Thymus (tissue), 11 donors: ENCODE measurements around the gene FUBP1. TPM values are rescaled to one million over a fixed set of nuclear protein-coding genes. Genes with fewer than 3 reads are reported as not detected.

Source experiments
- DNase-seq, 9 donors: peaks; one replicate each; pipeline ENCODE4 v3.0.0-alpha.2; 2013; ENCODE audit warnings: low spot score in 9 of 9, low read depth in 6 of 9, missing footprints in 1 of 9
- H3K27ac ChIP-seq, 2 donors: one replicate each; pipeline ENCODE4 v1.5.1; 2013; ENCODE audit warnings: control low read depth in 1 of 2, low read depth in 1 of 2, low read length in 1 of 2, mild to moderate bottlenecking in 1 of 2, moderate library complexity in 1 of 2
- H3K27me3 ChIP-seq, 2 donors: one replicate each; pipeline ENCODE4 v1.5.1; 2013; ENCODE audit warnings: low read length in 1 of 2; ENCODE audit not compliant: control insufficient read depth in 2 of 2, insufficient read depth in 1 of 2
- H3K36me3 ChIP-seq, 2 donors: one replicate each; pipeline ENCODE4 v1.5.1; 2013; ENCODE audit warnings: low read length in 1 of 2, mild to moderate bottlenecking in 1 of 2, moderate library complexity in 1 of 2; ENCODE audit not compliant: control insufficient read depth in 2 of 2, insufficient read depth in 2 of 2
- H3K4me1 ChIP-seq, 2 donors: one replicate each; pipeline ENCODE4 v1.5.1; 2013; ENCODE audit warnings: low read length in 2 of 2; ENCODE audit not compliant: control insufficient read depth in 2 of 2, insufficient read depth in 2 of 2
- H3K4me3 ChIP-seq, 2 donors: one replicate each; pipeline ENCODE4 v1.5.1; 2013; ENCODE audit warnings: low read length in 2 of 2, control low read depth in 1 of 2, mild to moderate bottlenecking in 1 of 2
- H3K9me3 ChIP-seq, 2 donors: one replicate each; pipeline ENCODE4 v1.5.1; 2013; ENCODE audit warnings: low read length in 1 of 2, mild to moderate bottlenecking in 1 of 2; ENCODE audit not compliant: control insufficient read depth in 2 of 2, insufficient read depth in 1 of 2
- WGBS: extraction: QIAGEN DNeasy Blood & Tissue Kit; methylation state at CpG from one replicate; pipeline ENCODE4 v1.1.7; 2013; 5-methylcytosine and 5-hydroxymethylcytosine counted together
- polyA plus RNA-seq: library from polyadenylated mRNA; stranded (reverse); fragments of 200-250 nt; gene quantifications from one replicate; pipeline ENCODE4 v1.2.3, GENCODE V29; 2013
- total RNA-seq: library from RNA; stranded (reverse); fragments of 120-200 nt; gene quantifications from one replicate; pipeline ENCODE4 v1.2.4, GENCODE V29; 2013
- donor health status: healthy.

Gene FUBP1
- total and polyA plus RNA-seq, 2 donors, result 110 to 182 TPM

- H3K9me3 ChIP-seq, result no peaks in the 10 kb centered on the region
- H3K4me1 ChIP-seq, result no peaks in the 10 kb centered on the region
- no peak for DNase-seq
- no peak overlapping the region for H3K4me3 ChIP-seq
- H3K27me3 ChIP-seq, result no peaks in the 10 kb centered on the region
- WGBS, result 85% methylated on average over 2 of the region's 2 CpGs
- no peak overlapping the region for H3K27ac ChIP-seq
- H3K36me3 ChIP-seq, result peaks cover 27 to 76% of the 10 kb centered on the region in 2 donors
Observed at GRCh38 chr1:77948841-77949424, 29.9 kb downstream of the FUBP1 start.

GRCh38 chr1:77945345-77945744 lies 33.5 kb downstream of the FUBP1 start:
- DNase-seq, result no peak
- H3K27me3 ChIP-seq, result no peaks in the 10 kb centered on the region
- H3K4me3 ChIP-seq, result no peak overlapping the region
- no peaks in the 10 kb centered on the region for H3K9me3 ChIP-seq
- peaks cover 10 to 63% of the 10 kb centered on the region in 2 donors for H3K36me3 ChIP-seq
- H3K4me1 ChIP-seq, result no peaks in the 10 kb centered on the region
- 99% methylated on average over 2 of the region's 2 CpGs for WGBS
- no peak overlapping the region for H3K27ac ChIP-seq

GRCh38 chr1:77942400-77943140 lies 36.3 kb downstream of the FUBP1 start:
- Histone ChIP-seq H3K36me3 (peaks cover 4 to 48% of the 10 kb centered on the region in 2 donors), H3K4me3 (no peak overlapping the region), H3K27ac (no peak overlapping the region), H3K27me3 (no peaks in the 10 kb centered on the region), H3K4me1 (no peaks in the 10 kb centered on the region), H3K9me3 (no peaks in the 10 kb centered on the region)
- WGBS, result 97% methylated on average over 4 of the region's 4 CpGs
- DNase-seq, result no peak

GRCh38 chr1:77940921-77941570 lies 37.8 kb downstream of the FUBP1 start:
- Histone ChIP-seq H3K27ac (no peak overlapping the region), H3K4me1 (no peaks in the 10 kb centered on the region), H3K27me3 (no peaks in the 10 kb centered on the region), H3K4me3 (no peak overlapping the region), H3K9me3 (no peaks in the 10 kb centered on the region), H3K36me3 (peaks cover 0 to 35% of the 10 kb centered on the region in 2 donors)
- no peak for DNase-seq
- WGBS, result 97% methylated on average over 4 of the region's 4 CpGs

GRCh38 chr1:77938651-77939050 lies 40.2 kb downstream of the FUBP1 start:
- H3K36me3 ChIP-seq, result peaks cover 0 to 23% of the 10 kb centered on the region in 2 donors
- H3K27me3 ChIP-seq, result no peaks in the 10 kb centered on the region
- no peak overlapping the region for H3K27ac ChIP-seq
- H3K4me1 ChIP-seq, result no peaks in the 10 kb centered on the region
- H3K9me3 ChIP-seq, result no peaks in the 10 kb centered on the region
- no peak overlapping the region for H3K4me3 ChIP-seq
- DNase-seq, result no peak

GRCh38 chr1:77929806-77930205 lies 49.1 kb downstream of the FUBP1 start:
- Histone ChIP-seq H3K9me3 (no peaks in the 10 kb centered on the region), H3K4me1 (no peaks in the 10 kb centered on the region), H3K27me3 (no peaks in the 10 kb centered on the region), H3K27ac (no peak overlapping the region), H3K4me3 (no peak overlapping the region), H3K36me3 (no peaks in the 10 kb centered on the region)
- 98% methylated on average over 2 of the region's 2 CpGs for WGBS
- DNase-seq, result no peak

GRCh38 chr1:77927414-77927813 lies 51.5 kb downstream of the FUBP1 start:
- Histone ChIP-seq H3K27ac (no peak overlapping the region), H3K36me3 (no peaks in the 10 kb centered on the region), H3K27me3 (no peaks in the 10 kb centered on the region), H3K4me3 (no peak overlapping the region), H3K9me3 (no peaks in the 10 kb centered on the region), H3K4me1 (no peaks in the 10 kb centered on the region)
- 94% methylated on average over 4 of the region's 4 CpGs for WGBS
- no peak for DNase-seq

DNA sequence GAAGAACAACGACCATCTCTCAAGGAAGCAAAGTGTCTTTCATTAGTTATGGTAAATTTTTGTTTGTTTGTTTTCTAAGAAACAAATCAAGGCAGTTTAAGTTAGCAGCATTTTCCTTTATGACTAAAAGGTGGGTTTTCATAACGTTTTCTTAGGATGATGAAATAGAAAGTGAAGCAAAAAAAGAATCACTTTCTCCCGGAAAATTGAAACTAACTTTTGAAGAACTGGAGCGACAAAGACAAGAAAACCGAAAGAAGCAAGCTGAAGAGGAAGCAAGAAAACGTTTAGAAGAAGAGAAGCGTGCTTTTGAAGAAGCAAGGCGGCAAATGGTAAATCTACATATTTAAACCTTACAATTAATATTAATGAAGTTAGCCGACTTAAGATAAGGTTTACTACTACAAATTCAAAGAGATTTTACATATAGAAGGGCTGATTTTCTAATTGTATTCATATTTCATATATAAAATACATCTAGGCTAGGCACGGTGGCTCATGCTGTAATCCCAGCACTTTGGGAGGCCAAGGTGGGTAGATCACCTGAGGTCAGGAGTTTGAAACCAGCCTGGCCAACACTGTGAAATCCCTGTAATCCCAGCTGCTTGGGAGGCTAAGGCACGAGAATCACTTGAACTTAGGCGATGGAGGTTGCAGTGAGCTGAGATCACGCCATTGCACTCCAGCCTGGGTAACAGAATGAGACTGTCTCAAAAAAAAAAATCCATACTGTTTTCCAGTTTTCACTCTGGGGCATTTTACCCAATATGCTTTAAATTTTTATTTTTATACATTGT lies 52.1 kb downstream of the FUBP1 start:
- no peaks in the 10 kb centered on the region for H3K36me3 ChIP-seq
- H3K27me3 ChIP-seq, result no peaks in the 10 kb centered on the region
- 66% methylated on average over 13 of the region's 13 CpGs for WGBS
- peak in 3 of 9 donors; percentile 4 to 28 (median 26) for DNase-seq
- H3K27ac ChIP-seq, result peak overlapping the region in 1 of 2 donors; percentile 29
- H3K9me3 ChIP-seq, result no peaks in the 10 kb centered on the region
- peak overlapping the region; percentile 1 to 42 for H3K4me3 ChIP-seq
- H3K4me1 ChIP-seq, result no peaks in the 10 kb centered on the region

DNA sequence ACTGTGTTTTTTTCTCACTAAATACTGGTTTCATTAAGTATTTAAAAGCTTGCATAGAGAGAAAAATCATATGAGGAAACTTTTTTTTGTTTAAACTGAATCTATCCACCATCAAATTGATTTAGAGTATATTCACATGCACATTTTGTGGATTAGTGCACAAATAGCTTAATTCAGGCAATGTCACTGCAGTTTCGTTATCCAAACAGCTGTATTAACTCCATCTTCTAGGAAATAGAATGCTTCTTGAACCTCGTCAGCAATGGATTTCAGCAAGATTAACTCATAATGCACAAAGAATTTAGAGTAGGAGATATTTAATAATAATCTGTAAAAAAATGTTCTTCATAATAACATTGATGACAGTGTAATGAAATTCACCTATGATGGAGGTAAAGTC lies 52.9 kb downstream of the FUBP1 start:
- DNase-seq, result no peak
- no peaks in the 10 kb centered on the region for H3K36me3 ChIP-seq
- no peak overlapping the region for H3K4me3 ChIP-seq
- no peaks in the 10 kb centered on the region for H3K27me3 ChIP-seq
- no peaks in the 10 kb centered on the region for H3K9me3 ChIP-seq
- WGBS, result 86% methylated on average over 2 of the region's 2 CpGs
- no peak overlapping the region for H3K27ac ChIP-seq
- no peaks in the 10 kb centered on the region for H3K4me1 ChIP-seq
